ENCODE results near the gene CCL17.

The CCL17 gene

DNA sequence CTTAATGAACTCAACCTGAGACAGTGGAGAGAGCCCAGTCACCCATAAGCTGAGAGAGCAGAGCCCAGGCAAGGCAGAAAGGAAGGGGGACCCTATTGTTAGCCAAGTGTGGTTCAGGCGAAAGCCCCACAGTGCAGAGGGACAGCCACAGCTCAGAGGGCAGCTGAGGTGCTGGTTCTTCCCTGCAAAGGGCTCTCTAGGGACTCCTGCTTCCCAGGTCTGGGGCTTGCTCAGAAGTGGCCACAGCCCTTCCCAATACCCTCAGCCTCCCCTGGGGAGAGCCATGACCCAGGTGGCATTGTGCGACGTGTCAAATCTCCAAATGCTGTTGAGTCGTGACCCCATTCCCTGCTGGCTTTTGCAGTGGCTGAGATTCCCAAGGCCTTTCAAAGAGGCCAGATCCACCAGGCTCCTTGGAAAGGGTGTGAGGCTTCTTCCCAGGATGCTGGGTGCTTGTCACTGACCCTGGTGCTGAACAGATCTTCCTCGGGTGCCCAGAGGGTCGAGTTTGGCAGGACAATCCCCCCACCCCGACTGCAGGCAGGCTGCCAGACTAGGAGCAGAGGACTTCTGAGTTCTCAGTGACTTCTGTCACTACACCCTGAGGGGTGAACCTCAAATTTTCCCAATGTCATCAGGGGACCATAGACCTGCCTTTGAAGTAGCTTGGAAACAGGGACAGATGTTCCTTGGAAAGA is 2.5 kb upstream of the CCL17 start:
- no peak for DNase-seq

DNA sequence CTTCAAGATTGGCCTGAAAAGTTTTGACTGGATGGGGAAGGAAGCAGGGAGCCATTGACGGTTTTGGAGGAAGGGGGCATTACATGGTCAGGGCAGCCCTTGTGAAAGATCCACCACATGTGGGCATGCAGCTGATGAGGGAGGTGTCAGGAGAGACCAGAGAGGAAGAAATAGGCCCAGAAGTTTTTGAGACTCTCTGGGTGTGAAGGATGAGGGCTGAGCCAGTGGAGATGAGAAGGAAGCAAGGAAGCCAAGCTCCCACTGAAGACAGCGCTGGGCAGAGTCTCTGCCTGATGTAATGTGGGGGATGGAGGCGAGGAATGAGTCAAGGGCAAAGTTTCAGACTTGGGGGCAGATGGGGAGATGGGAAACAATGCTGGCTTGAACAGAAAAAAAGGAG is 530 bp downstream of the CCL17 start:
- no peak for DNase-seq

DNA sequence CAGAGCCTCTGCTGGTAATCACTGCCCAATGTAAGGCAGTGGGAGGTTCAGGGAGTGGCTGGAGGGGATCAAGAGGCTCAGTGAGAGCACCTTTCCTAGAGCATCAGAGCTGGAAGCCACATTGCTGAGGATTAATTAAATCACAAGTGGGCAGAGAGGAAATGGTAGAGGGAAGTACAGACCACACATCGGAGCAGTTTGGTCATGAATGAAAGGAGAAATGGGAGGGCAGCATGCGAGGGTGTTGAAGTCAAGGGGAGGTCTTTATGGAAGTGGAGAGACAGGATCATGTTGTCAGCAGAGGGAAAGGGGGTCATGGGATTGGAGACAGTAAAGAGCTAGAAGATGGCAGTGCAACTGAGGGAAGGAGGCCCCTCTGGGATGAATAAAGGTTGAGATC is 2.3 kb downstream of the CCL17 start:
- no peak for DNase-seq

DNA sequence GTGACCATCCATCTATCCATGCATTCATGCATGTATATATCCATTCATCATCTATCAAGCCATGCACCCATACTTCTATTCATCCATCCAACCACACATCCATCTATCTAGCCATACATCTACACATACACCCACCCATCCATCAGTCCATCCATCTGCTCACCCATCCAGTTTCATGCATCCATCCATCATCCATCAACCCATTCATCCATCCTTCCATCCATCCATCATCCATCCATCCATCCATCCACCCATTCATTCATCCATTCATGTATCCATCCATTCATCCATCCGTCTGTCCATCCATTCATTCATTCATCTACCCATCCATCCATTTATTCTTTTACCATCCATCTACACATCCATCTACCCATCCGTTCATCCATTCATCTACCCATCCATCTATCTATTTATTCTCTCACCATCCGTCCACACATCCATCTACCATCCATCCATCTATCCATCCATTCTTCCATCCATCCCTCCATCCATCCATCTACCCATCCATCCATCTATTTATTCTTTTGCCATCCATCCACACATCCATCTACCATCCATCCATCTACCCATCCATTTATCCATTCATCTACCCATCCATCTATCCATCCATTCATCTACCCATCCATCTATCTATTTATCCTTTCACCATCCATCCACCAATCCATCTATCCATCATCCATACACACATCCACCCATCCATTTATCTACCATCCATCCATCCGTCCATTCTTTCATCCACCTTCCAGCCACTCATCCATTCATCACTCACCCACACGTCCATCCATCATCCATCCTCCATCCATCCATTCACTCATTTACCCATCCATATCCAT is 3.2 kb downstream of the CCL17 start:
- DNase-seq, result no peak

DNA sequence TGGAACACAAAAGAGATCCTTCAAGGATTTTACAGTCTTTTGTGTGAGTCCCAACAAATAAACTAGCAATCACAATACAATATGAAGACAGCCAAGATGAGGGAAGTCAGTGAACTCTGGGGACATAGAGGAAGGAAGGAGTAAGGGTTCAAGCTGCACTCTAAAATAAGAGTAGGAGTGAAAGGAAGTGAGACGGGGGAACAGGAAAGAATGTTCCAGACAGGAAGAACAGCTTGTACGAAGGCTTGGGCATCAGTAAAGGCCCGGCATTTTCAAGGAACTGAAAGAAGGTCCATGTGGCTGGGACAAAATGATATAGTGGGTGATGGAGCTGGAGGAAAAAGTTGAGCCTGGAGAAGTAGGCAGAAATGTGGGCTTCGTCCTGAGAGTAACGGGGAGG is 4.5 kb downstream of the CCL17 start:
- no peak for DNase-seq

DNA sequence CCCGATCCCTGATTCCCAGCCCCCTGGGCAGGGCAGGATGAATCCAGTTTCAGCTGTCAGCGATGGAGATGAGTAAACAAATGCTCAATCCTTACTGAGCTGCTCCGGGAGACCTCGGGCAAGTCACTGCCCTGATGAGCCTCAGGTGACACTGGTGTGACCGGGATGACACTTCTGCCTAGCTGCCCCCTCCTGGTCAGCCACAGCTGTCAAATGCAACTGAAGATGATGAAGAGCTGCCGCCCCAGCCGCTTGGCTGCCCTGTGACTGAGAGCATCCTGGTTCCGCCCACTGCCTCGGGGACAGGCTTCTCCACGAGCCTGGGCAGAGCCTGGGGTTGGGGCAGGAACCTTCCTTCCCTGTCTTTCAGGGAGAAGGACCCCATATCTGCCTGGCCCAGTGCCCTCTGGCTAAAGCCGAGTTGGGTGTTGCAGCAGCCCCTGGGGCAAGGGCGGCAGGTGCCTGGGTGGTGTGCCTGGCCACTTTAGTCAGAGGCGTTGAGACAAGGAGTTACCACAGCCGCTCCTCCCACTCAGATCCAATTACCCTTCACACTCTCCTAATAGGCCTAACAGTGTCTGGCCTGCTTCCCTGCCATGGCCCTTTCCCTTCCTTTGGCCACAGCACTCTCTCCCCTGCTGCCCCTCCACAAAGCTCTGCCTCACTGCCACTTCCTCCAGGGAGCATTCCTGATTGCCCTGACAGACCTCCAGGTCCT is 5.5 kb downstream of the CCL17 start:
- no peak for DNase-seq

DNA sequence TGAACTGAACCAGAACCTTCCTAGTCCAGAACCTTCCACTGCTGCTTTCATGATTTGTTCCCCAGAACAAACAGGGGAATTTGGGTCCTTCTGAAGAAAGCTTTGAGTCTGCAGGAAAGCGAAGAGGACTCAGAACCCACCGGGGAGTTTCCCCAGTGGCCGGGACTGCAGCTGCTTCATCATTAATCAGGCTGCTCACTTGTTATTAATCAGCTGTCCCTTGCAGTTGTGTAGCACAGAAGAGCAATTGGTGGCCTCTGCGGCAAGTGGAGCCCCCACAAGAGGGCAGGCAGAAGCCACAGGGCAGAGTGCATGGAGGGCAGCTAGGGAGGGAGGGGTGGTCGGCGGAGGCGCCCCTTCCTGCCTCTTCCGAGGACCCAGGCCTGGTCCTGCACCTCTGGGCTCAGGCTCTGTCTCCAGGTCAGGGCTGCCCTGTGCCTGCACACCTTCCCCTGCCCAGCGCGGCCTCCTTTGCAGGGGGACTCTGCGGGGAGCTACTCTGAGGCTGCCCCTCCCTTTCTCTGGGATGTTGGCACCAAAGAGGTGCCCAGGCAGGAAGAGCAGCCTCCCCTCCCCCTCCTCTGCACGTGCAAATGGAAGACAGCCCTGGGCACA is 6.9 kb downstream of the CCL17 start:
- DNase-seq, result no peak

DNA sequence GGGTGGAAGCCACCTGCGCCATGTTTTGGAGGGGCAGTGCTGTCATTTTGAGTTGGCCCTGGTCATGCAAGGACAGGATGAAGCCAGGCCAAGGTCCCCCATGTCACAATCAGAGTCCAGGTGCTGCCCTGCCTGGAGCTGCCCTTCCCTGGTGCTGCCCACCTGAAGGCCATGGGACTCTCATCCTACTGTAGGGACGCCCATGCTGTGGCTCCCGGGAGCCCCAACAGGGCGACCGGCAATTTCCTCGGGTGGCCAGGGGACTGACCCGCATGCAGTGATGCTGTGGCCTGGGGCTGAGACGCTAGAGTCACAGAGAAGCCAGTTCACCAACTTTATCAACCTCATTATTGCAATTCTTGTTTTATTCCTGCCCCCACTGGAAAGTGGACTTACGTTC is 8.0 kb downstream of the CCL17 start:
- no peak for DNase-seq

DNA sequence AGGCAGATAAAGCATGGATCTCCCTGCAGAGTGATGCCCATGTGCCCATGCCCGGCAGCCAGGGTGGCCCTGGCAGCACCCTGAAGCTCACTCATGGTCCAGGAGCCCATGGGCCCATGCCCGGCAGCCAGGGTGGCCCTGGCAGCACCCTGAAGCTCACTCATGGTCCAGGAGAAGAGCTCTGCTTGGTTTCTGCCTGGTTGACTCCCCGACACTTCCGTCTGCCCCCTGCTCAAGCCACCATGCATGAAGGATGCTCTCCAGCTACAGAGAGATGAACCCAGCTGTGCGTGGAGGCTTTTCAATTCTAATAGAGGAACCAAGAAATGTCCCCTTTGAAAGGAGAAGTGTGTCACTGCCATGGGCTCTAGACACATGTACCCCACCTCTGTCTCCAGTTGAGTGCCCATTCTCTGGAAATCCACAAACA is 8.7 kb downstream of the CCL17 start:
- DNase-seq, result no peak

DNA sequence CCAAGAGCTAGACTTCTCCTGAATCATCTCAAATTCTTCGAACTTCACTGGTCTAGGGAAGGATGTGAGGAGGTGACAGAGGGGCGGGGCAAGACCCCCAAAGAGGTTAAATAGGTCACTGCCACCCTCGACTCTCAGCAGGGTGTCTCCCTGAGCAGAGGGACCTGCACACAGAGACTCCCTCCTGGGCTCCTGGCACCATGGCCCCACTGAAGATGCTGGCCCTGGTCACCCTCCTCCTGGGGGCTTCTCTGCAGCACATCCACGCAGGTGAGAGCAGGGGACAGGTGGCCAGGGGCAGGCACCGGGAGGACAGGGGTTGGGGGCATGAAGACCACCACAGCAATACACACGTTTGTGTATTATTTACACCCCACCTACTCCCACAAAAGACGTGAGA is 9.2 kb downstream of the CCL17 start:
- no peak for DNase-seq

DNA sequence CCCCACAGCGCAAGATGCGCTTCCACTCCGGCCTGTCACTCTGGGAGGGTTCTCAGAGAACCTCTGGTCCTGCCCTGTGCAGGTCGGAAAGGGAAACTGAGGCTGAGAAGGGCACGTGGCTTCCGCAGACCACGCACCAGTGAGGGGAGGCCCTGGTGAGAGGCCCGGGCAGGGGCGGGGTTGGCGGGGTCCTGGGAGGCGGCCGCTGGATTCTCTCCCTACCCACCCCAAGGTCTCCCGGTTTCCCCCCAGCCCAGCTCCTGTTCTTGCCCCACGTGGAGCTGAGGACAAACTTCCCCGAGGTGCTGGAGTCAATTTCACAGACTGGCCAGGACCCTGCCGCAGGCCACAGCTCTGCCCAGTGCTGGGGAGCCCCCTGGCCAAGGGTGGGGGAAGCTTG is 11.5 kb downstream of the CCL17 start:
- no peak for DNase-seq

DNA sequence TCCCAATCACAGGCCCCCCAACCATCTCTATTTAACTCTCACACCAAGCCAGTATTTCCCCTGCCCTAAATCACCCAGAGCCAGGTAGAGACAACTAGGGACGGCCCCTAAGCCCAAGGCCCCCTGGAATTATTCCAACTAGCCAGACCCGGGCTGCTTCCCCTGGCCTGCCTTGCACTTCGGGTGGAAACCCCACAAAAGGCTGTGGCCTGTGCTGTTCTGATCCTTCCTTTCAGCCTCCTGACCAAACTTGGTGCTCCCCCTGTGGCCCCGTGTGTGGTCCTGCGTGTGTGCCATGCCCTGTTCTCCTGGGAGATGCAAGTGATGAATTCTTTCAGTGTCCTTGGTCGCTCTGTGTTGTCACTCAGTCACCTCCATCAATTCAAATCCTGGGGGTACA is 14.9 kb downstream of the CCL17 start:
- DNase-seq, result no peak

DNA sequence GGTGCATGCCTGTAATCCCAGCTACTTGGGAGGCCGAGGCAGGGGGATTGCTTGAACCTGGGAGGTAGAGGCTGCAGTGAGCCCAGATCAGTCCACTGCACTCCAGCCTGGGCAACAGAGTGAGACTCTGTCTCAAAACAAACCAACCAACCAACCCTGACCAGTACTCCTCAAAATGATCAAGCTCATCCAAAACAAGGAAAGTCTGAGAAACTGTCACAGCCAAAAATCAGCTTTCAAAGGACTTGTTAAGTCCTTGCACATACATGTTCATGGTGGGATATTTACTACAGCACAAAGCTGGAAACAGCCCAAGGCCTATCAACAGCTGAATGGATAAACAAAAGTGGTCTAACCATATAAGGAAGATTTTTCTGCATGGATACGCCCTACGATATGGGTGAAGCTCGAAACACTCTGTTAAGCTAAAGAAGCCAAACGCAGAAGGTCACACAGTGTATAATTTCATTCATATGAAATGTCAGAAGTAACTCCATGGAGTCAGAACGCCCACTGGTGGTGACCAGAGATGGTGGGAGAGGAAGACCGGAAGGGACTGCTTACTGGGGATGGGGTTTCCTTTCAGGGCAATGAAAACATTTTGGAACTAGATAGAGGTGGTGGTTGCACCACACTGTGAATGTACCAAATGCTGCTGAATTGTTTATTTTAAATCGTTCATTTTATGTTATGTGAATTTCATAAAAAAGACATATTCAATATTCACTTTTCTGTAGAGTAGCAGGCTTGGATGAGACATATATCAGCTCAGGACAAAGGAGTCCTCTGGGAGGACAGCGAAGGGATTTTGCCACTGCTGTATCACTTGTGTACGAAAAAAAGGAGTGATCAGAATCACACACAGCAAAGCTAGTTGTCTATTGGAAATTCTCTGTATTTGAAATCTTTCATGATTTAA is 17.7 kb downstream of the CCL17 start:
- no peak for DNase-seq

DNA sequence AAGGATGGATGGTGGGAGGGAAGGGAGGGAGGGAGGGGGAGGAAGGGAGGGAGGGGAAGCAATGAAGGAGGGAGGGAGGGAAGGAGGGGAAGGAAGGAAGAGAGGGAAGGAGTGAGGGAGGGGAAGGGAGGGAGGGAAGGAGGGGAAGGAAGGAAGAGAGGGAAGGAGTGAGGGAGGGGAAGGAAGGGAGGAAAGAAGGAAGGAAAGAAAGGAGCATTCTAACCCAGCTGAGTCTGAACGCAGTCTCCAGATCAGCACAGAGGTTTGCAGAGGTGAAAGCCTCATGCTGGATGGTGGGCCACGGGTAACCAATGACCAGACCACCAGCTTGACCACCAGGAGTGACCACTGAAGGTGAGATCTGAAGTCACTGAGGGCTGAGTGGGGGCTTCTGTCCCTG is 18.6 kb downstream of the CCL17 start:
- no peak for DNase-seq

DNA sequence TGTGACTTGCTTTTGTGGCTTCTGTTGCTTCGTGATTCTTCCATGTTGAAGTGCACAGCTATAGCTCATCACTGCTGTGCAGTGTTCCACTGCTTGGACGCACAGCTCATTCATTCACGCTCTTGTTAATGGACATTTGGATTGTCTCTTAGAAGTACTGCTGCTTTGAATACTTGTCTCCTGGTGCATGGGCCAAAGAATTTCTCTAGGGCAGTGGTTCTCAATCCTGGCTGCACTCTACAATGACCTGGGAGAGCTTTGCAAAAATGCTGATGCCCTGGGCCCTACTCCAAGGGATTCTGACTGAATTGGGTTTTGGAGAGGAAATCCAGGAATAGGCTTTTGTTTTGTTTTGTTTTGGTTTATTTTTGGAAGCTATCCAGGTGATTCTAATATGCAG is 20.0 kb downstream of the CCL17 start:
- no peak for DNase-seq

DNA sequence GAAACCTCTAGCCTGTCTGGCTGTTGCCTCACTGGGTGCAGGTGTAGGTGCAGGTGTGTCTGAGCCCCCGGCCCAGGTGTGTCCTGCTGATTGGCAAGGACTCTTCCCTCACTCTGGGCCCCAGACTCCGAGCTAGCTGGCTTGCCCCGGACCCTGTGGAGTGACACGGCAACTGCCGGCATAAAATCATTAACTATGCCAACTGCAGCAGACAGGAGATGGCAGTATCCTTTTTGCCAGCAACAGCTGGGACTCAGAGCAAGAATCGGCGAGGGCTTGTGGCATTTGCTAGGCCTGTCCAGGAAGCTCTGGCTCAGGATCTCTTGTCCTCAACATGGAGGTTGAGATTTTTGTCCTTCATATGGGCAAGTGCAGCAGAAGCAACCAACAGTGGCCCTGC is 21.8 kb downstream of the CCL17 start:
- DNase-seq, result no peak

DNA sequence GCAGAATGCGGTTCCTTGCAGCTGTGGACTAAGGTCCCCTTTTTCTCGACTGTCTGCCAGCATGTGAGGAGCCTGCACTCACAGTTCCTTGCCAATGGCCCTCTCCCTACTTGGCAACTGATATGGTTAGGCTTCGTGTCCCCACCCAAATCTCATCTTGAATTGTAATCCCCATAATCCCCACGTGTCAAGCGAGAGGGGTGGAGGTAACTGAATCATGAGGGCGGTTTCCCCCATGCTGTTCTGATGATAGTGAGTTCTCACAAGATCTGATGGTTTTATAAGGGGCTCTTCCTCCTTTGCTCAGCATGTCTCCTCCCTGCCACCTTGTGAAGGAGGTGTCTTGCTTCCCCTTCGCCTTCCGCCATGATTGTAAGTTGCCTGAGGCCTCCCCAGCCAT is 22.7 kb downstream of the CCL17 start:
- DNase-seq, result no peak

DNA sequence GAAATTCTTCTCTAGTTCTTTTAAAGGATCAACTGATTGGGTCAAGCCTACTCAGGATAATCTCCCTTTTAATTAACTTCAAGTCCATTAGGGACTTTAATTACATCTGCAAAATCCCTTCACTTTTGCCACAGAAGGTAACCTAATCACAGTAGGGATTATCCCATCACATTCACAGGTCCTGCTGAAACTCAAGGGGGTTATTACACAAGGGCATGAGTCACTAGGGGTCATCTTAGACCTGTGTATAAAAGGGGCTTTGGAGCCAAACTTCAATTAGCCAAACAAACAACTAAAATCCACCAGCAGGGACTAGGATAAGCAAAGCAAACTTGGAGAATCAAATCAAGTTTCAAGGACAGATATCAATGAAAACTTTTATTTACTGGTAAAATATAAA is 23.3 kb downstream of the CCL17 start:
- no peak for DNase-seq

DNA sequence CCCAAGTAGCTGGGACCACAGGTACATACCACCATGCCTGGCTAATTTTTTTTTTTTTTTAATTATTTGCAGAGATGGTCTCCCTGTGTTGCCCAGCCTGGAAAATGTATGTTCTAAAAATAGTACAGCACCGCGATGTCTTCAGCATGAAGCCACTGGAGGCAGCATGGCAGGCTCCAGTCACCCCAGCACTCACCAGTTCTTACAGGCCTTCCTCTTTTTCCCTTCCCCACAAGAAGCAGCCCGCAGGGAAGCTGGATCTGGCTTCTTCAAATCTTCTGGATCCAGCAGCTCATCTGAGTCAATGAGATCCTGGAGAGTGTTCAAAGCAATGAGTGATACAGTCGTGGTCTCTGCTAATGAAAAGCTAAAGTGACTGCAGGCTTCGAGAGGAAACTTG is 26.4 kb downstream of the CCL17 start:
- DNase-seq, result no peak

DNA sequence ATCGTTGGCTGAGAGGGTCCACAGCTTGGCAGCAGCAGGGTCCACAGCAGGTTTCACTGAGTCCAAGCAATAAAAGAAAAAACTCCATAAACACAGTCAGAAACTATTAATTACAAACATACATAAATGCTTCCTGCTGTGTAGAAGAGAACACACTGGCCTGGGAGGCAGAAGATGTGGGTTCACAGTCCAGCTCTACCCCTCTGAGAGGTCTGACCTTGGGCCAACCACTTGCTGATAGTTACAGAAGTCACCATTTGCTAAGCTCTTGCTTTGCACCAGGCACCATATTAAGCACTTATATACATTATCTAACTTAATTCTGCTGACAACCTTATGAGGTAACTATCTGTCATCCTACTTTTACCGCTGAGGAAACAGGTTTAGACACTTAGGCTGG is 27.9 kb downstream of the CCL17 start:
- DNase-seq, result no peak

DNA sequence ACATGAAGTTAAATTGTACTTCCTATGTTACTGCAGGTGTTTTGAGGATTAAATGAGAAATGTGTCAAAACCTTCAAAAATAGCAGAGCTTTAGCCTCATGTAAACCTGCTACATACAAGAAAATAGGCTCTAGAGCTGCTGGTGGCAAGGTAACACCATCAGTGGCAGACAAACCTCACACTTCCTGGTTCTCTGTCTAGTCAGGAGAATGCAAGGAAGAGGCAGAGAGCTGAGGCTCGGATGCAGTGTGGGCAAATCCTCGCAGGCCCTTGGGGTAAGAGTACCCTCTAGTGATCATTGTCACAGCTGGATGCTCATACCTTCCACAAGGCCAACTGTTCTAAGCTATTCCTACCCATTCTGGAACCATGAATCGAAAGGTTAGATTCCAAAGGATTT is 28.4 kb downstream of the CCL17 start:
- DNase-seq, result no peak

DNA sequence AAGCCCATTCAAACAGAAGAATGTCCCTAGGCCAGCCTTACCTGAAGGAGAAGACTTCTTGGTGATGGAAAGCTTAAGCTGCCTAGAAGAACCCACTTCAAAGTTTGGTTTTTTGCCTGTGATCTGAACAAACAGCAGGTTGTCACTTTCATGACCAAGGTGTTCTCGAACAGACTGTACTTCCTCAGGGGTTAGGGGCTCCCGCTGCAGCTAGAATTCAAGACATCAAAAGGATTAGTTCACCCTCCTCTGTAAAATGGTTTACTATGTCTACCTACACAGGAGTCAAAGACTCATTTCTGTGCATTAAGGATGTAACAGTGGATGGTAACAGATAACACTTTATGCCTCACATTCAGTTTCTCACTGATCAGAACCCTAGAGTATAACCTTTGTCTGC is 29.4 kb downstream of the CCL17 start:
- DNase-seq, result no peak
